Thyroid gland (tissue), 4 donors: ENCODE measurements around the gene GALNT5.

ENCODE experiments used
- CTCF ChIP-seq, 6 experiments: fragments of 200-600 bp in 3 of 6; fragments of 450-650 bp in 3 of 6; sonication (generic) in 3 of 6; IDR thresholded peaks; one replicate each; pipeline ENCODE4 v1.5.1; 2016 to 2019; ENCODE audit warnings: antibody characterized with exemption in 6 of 6, mild to moderate bottlenecking in 2 of 6, inconsistent platforms in 1 of 6, moderate library complexity in 1 of 6
- POLR2A ChIP-seq, 2 donors: fragments of 450-650 bp; IDR thresholded peaks; one replicate each; pipeline ENCODE4 v1.6.1; 2017; ENCODE audit warnings: antibody characterized with exemption in 2 of 2, mild to moderate bottlenecking in 2 of 2, moderate library complexity in 1 of 2

- TF ChIP-seq CTCF (IDR thresholded peaks at IDR 0.05) (no peak), POLR2A (IDR thresholded peaks at IDR 0.05) (no peak)
Measured at GRCh38 chr2:157303612-157304011, 46.1 kb downstream of the GALNT5 start.
